OCI-LY7 (cell line): Measurements from ENCODE around the gene LACRT. TPM values are rescaled to one million over a fixed set of nuclear protein-coding genes. Genes with fewer than 3 reads are reported as not detected.

ENCODE experiments used
- BruUV-seq: library from RNA; stranded (reverse); fragments of 400-500 nt; replicated peaks from 2 replicates; lab custom pipeline; 2021; lab: Mats Ljungman, UMichigan
- CTCF ChIA-PET: fragments of 300-600 bp; sonication (Branson Sonifier 250); formaldehyde crosslinking; loops from one replicate; lab custom pipeline; 2022; ENCODE audit warnings: antibody characterized with exemption; ENCODE audit not compliant: unreplicated experiment; lab: Charles Lee
- POLR2A ChIA-PET: fragments of 300-600 bp; sonication (Branson Sonifier 250); formaldehyde crosslinking; loops from one replicate; lab custom pipeline; 2022; ENCODE audit warnings: antibody characterized with exemption; lab: Charles Lee
- DNase-seq: peaks from one replicate; pipeline ENCODE4 v3.0.0-alpha.2; 2015; ENCODE audit warnings: low spot score
- H2AFZ ChIP-seq: fragments of 200-600 bp; sonication (generic), shearing (Covaris generic); 2 replicates; pipeline ENCODE4 v1.6.1; 2014; ENCODE audit warnings: mild to moderate bottlenecking, antibody characterized with exemption, low read length, moderate library complexity
- H3K27ac ChIP-seq: fragments of 200-600 bp; sonication (generic); 2 replicates; pipeline ENCODE4 v1.5.1; 2014; ENCODE audit warnings: mixed run types, low read depth, mild to moderate bottlenecking, moderate library complexity, low read length, inconsistent platforms; ENCODE audit not compliant: poor library complexity, severe bottlenecking
- H3K36me3 ChIP-seq: fragments of 200-600 bp; sonication (generic); 2 replicates; pipeline ENCODE4 v1.6.1; 2014; ENCODE audit warnings: mild to moderate bottlenecking, antibody characterized with exemption, low read length, moderate library complexity, mixed read lengths; ENCODE audit not compliant: insufficient read depth
- H3K4me1 ChIP-seq: fragments of 200-600 bp; sonication (generic); 2 replicates; pipeline ENCODE4 v1.5.1; 2014; ENCODE audit warnings: mild to moderate bottlenecking, low read length; ENCODE audit not compliant: insufficient read depth, poor library complexity, severe bottlenecking
- H3K4me2 ChIP-seq: fragments of 200-600 bp; sonication (generic); 2 replicates; pipeline ENCODE4 v1.6.1; 2014; ENCODE audit warnings: mild to moderate bottlenecking, low read length
- H3K4me3 ChIP-seq: fragments of 200-600 bp; sonication (generic); 2 replicates; pipeline ENCODE4 v1.5.1; 2014; ENCODE audit warnings: mild to moderate bottlenecking, low read depth, low read length; ENCODE audit not compliant: poor library complexity, severe bottlenecking
- H3K79me2 ChIP-seq: fragments of 200-600 bp; sonication (generic); 2 replicates; pipeline ENCODE4 v1.6.1; 2016; ENCODE audit warnings: low read depth, mild to moderate bottlenecking, low read length, moderate library complexity, mixed read lengths; ENCODE audit not compliant: insufficient read depth
- H3K9me2 ChIP-seq: fragments of 200-600 bp; sonication (generic); 2 replicates; pipeline ENCODE4 v1.6.1; 2016; ENCODE audit warnings: mild to moderate bottlenecking, low read length, mixed read lengths; ENCODE audit not compliant: insufficient read depth
- H3K9me3 ChIP-seq: fragments of 200-600 bp; sonication (generic); 2 replicates; pipeline ENCODE4 v1.6.1; 2014; ENCODE audit warnings: mild to moderate bottlenecking, mixed run types, low read length, mixed read lengths
- H4K20me1 ChIP-seq: fragments of 200-600 bp; sonication (generic); 2 replicates; pipeline ENCODE4 v1.6.1; 2014; ENCODE audit warnings: mild to moderate bottlenecking, antibody characterized with exemption, low read length, moderate library complexity, mixed read lengths; ENCODE audit not compliant: insufficient read depth
- EZH2phosphoT487 ChIP-seq: fragments of 200-600 bp; sonication (generic); IDR thresholded peaks from 2 replicates; pipeline ENCODE4 v1.6.1; 2018; ENCODE audit warnings: low read depth, borderline replicate concordance, mild to moderate bottlenecking, mixed run types, antibody characterized with exemption, low read length, moderate library complexity, mixed read lengths
- intact Hi-C: fragments of 100-400 bp; cut with micrococcal nuclease; formaldehyde crosslinking; loops from one replicate; pipeline ENCODE4 v1.10.0; 2022; ENCODE audit not compliant: unreplicated experiment
- total RNA-seq, 2 experiments: library from RNA; depleted of rRNA in 1 of 2; stranded (reverse); fragments of >200 nt in 1 of 2; shearing (Covaris generic) in 1 of 2; gene quantifications; 2 replicates each; pipeline ENCODE4 v1.2.3, GENCODE V29; 2014 to 2022
- TF ChIP-seq, protein P1 (sequence below): fragments of 200-600 bp; sonication (generic); conservative IDR thresholded peaks from 2 replicates; pipeline ENCODE4 v1.5.1; 2014; ENCODE audit warnings: mild to moderate bottlenecking, antibody characterized with exemption, low read length, moderate library complexity, mixed read lengths

Gene LACRT
- total RNA-seq, 2 experiments from 2014 or later, result not detected

GRCh38 chr12:54624315-54625279 is 10.1 kb downstream of the LACRT start:
- Histone ChIP-seq H3K9me3 (peaks cover 9% of the 10 kb centered on the region; the same call in 1 of the 2 replicates), H3K4me1 (no peaks in the 10 kb centered on the region), H3K4me3 (no peak overlapping the region), H3K79me2 (no peaks in the 10 kb centered on the region), H3K4me2 (no peak overlapping the region), H2AFZ (no peak overlapping the region), H3K36me3 (no peaks in the 10 kb centered on the region), H4K20me1 (no peaks in the 10 kb centered on the region), H3K9me2 (no peaks in the 10 kb centered on the region), H3K27ac (no peak overlapping the region)
- CTCF ChIA-PET, result no interaction called here
- BruUV-seq, result no TSS peak
- intact Hi-C loops, result no loop called here
- DNase-seq, result no peak
- no peak for TF ChIP-seq EZH2phosphoT487
- TF ChIP-seq, protein P1, sequence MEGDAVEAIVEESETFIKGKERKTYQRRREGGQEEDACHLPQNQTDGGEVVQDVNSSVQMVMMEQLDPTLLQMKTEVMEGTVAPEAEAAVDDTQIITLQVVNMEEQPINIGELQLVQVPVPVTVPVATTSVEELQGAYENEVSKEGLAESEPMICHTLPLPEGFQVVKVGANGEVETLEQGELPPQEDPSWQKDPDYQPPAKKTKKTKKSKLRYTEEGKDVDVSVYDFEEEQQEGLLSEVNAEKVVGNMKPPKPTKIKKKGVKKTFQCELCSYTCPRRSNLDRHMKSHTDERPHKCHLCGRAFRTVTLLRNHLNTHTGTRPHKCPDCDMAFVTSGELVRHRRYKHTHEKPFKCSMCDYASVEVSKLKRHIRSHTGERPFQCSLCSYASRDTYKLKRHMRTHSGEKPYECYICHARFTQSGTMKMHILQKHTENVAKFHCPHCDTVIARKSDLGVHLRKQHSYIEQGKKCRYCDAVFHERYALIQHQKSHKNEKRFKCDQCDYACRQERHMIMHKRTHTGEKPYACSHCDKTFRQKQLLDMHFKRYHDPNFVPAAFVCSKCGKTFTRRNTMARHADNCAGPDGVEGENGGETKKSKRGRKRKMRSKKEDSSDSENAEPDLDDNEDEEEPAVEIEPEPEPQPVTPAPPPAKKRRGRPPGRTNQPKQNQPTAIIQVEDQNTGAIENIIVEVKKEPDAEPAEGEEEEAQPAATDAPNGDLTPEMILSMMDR, result no peak
- POLR2A ChIA-PET, result interaction anchor here (0.7 to 1.1 kb wide), 2 partner anchors 11 to 161 kb away, joined by 3 read pairs; no protein-coding TSS in a partner anchor

DNA sequence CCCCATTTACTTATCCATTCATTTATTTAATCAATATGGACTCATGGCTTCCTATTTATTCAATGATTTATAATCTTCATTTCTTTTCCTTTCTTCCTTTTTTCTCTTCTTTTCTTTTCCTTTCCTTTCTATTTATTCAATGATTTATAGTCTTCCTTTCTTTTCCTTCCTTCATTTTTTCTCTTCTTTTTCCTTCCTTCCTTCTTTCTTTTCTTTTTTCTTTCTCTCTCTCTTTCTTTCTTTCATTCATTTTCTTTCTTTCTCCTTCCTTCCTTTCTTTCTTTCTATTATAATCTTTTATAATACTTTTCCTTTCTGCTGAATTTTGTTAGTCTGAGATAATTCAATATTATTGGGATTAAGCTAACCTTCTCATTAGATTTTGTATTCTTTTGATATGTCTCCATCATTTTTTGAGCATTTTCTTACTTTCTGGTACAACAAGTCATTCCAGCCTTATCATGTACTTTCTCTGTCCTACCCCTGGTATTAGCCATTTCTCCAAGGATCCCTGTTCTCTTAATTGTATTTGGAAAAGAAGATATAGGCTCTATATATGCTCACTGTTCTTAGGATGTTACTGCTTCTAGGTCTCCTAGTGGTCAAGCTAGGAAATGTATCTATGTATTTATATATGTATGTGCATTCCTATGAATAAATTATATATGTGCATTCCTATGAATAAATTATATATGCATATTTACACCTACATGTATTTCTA is 12.1 kb downstream of the LACRT start:
- peaks cover 4% of the 10 kb centered on the region; the same call in 1 of the 2 replicates for H3K9me3 ChIP-seq
- ChIA-PET POLR2A (interaction anchor here (0.6 kb wide), 1 partner anchor 104 kb away, joined by 3 read pairs; no protein-coding TSS in a partner anchor), CTCF (no interaction called here)
- no peak for DNase-seq
- no peaks in the 10 kb centered on the region for H3K9me2 ChIP-seq
- H3K4me1 ChIP-seq, result no peaks in the 10 kb centered on the region
- H3K36me3 ChIP-seq, result no peaks in the 10 kb centered on the region
- no peak overlapping the region for H2AFZ ChIP-seq
- no peak overlapping the region for H3K27ac ChIP-seq
- TF ChIP-seq EZH2phosphoT487, result no peak
- TF ChIP-seq, protein P1, result peak; percentile 69
- no peak overlapping the region for H3K4me2 ChIP-seq
- no TSS peak for BruUV-seq
- H3K79me2 ChIP-seq, result no peaks in the 10 kb centered on the region
- H4K20me1 ChIP-seq, result no peaks in the 10 kb centered on the region
- intact Hi-C loops, result no loop called here
- H3K4me3 ChIP-seq, result no peak overlapping the region
